ENCODE results near the gene ETV6. TPM values are rescaled to one million over a fixed set of nuclear protein-coding genes. Genes with fewer than 3 reads are reported as not detected.
A peak's percentile ranks its signal among the peaks of the same experiment; 100 is the strongest.

The ETV6 gene
- total RNA-seq, 2 donors from 2014 or later: 17.5 to 17.9 TPM

GRCh38 chr12:11823043-11823442 lies 173.6 kb downstream of the ETV6 start:
- H3K27me3 ChIP-seq: no peaks in the 10 kb centered on the region
- H3K4me1 ChIP-seq: peaks cover 18% of the 10 kb centered on the region
- 89 to 94% methylated on average over 7 of the region's 7 CpGs for WGBS, 2 donors
- intact Hi-C loops (cut with DNase I): no loop called here
- H3K36me3 ChIP-seq (replicated peaks in 1 of 2; ENCODE audit: insufficient read depth in 1 of 2, low read depth in 2 of 2): no peaks in the 10 kb centered on the region
- DNase-seq (no peak), ATAC-seq (no peak)
- no peak overlapping the region for H3K4me3 ChIP-seq
- H3K27ac ChIP-seq: peak overlapping the region in 2 of 4 donors; percentile 26 to 56
- no peak for TF ChIP-seq POLR2A (IDR thresholded peaks at IDR 0.05)
- no peak for TF ChIP-seq CTCF (IDR thresholded peaks at IDR 0.05)
- H3K9me3 ChIP-seq: no peaks in the 10 kb centered on the region

- H3K36me3 ChIP-seq (replicated peaks in 1 of 2; ENCODE audit: insufficient read depth in 1 of 2, low read depth in 2 of 2): no peaks in the 10 kb centered on the region
- intact Hi-C loops (cut with DNase I): no loop called here
- no peak overlapping the region for H3K4me3 ChIP-seq
- H3K27me3 ChIP-seq: no peaks in the 10 kb centered on the region
- no peak for DNase-seq
- 95 to 98% methylated on average over 9 of the region's 9 CpGs for WGBS, 2 donors
- H3K27ac ChIP-seq: no peak overlapping the region
- H3K9me3 ChIP-seq: no peaks in the 10 kb centered on the region
- ATAC-seq: no peak
- peaks cover 17% of the 10 kb centered on the region for H3K4me1 ChIP-seq
- no peak for TF ChIP-seq POLR2A (IDR thresholded peaks at IDR 0.05)
- no peak for TF ChIP-seq CTCF (IDR thresholded peaks at IDR 0.05)
Observed at GRCh38 chr12:11823593-11823992, 174.1 kb downstream of the ETV6 start.

DNA sequence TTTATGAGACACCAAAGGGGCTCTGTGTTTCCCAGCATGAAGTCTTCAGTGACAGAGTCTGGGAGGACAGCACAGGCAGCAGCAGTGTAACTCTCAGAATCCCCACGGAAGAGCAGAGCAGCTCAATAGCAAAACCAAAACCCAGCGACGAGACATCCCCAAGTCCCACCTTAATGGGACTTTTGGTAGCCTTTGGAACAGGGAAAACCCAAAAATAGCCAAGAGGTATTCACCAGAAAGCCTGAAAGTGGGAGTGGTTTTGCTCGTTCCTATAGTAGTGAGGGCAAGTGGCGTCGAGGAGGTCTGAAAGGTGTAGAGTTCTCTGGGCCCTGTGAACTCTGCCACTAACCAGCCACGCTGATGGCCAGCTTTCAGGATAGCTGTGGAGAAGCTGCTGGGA lies 174.6 kb downstream of the ETV6 start:
- ATAC-seq (no peak), DNase-seq (no peak)
- TF ChIP-seq CTCF (IDR thresholded peaks at IDR 0.05) (no peak), POLR2A (IDR thresholded peaks at IDR 0.05) (no peak)
- Histone ChIP-seq H3K4me3 (no peak overlapping the region), H3K27me3 (no peaks in the 10 kb centered on the region), H3K4me1 (peaks cover 17% of the 10 kb centered on the region), H3K9me3 (no peaks in the 10 kb centered on the region), H3K36me3 (replicated peaks in 1 of 2; ENCODE audit: insufficient read depth in 1 of 2, low read depth in 2 of 2) (no peaks in the 10 kb centered on the region), H3K27ac (no peak overlapping the region)
- intact Hi-C loops (cut with DNase I): no loop called here
- 87 to 94% methylated on average over 7 of the region's 7 CpGs for whole genome bisulfite sequencing, 2 donors

GRCh38 chr12:11824736-11825135 lies 175.3 kb downstream of the ETV6 start:
- no peak overlapping the region for H3K27ac ChIP-seq
- no peaks in the 10 kb centered on the region for H3K36me3 ChIP-seq (replicated peaks in 1 of 2; ENCODE audit: insufficient read depth in 1 of 2, low read depth in 2 of 2)
- H3K4me1 ChIP-seq: peaks cover 22% of the 10 kb centered on the region
- TF ChIP-seq POLR2A (IDR thresholded peaks at IDR 0.05) (no peak), CTCF (IDR thresholded peaks at IDR 0.05) (no peak)
- no peaks in the 10 kb centered on the region for H3K9me3 ChIP-seq
- intact Hi-C loops (cut with DNase I): no loop called here
- ATAC-seq (no peak), DNase-seq (no peak)
- H3K4me3 ChIP-seq: no peak overlapping the region
- no peaks in the 10 kb centered on the region for H3K27me3 ChIP-seq
- 90 to 92% methylated on average over 3 of the region's 3 CpGs for WGBS, 2 donors

DNA sequence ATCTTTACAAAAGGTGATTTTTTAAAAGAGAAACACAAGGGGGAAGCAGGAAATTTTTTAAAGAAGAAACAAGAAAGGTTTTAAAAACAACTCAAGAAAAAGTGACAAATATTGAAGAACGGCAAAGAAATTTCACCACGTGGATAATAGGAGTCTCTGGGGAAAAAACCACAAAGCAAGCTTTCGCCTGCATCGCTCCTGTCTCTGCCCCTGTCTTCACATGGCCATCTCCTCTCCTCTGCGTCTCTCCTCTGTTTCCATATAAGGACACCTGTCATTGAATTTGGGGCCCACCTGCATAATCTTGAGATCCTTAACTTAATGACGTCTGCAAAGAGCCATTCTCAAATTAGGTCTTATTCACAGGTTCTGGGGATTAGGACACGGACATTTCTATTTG lies 175.8 kb downstream of the ETV6 start:
- no peak for DNase-seq
- Histone ChIP-seq H3K9me3 (no peaks in the 10 kb centered on the region), H3K4me1 (peaks cover 27% of the 10 kb centered on the region), H3K4me3 (no peak overlapping the region), H3K27me3 (no peaks in the 10 kb centered on the region), H3K27ac (no peak overlapping the region), H3K36me3 (replicated peaks in 1 of 2; ENCODE audit: insufficient read depth in 1 of 2, low read depth in 2 of 2) (no peaks in the 10 kb centered on the region)
- 79 to 91% methylated on average over 7 of the region's 7 CpGs for WGBS, 2 donors
- intact Hi-C loops (cut with DNase I): no loop called here
- TF ChIP-seq POLR2A (IDR thresholded peaks at IDR 0.05) (no peak), CTCF (IDR thresholded peaks at IDR 0.05) (no peak)
- no peak for ATAC-seq
